HG02642 (cell line): ENCODE measurements around the gene COMMD9.
"Not testable (repeated sequence)": the region's sequence is repeated elsewhere in the genome, so short reads cannot be mapped to it uniquely, and the experiment has no call there.

Source experiments
- ATAC-seq: cut with Tn5 transposase; IDR thresholded peaks from one replicate; pipeline ENCODE4 v1.9.1; 2021; ENCODE audit warnings: mild to moderate bottlenecking; ENCODE audit not compliant: unreplicated experiment, poor library complexity

The COMMD9 gene

GRCh38 chr11:36289226-36289852 lies at the start of gene COMMD9:
Gene COMMD9 (minus strand): TSS chr11:36289424. CDS start chr11:36289412, 12 bp downstream.
- peak; percentile 100 for ATAC-seq

- peak; percentile 56 for ATAC-seq
Measured at GRCh38 chr11:36333897-36334296, 44.7 kb upstream of the COMMD9 start.

DNA sequence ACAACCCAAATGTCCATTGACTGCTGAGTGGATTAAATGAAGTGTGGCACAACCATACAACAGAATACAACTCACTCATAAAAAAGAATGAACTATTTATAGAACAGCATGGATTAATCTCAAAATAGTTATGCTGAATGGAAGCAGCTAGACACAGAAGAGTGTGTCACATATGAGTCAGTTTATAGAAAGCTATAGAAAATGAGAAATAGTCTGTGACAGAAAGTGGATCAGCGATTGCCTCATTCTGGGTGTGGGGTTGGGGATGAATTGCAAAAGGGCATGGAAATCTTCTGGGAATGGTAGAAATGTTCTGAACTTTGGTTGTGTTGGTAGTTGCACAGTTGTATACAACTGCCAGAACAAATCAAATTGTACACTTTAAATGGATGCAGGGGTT lies 44.2 kb upstream of the COMMD9 start:
- no peak for ATAC-seq

- no peak for ATAC-seq
Measured at GRCh38 chr11:36330411-36330810, 41.2 kb upstream of the COMMD9 start.

GRCh38 chr11:36328966-36329673 lies 39.9 kb upstream of the COMMD9 start:
- no peak for ATAC-seq

DNA sequence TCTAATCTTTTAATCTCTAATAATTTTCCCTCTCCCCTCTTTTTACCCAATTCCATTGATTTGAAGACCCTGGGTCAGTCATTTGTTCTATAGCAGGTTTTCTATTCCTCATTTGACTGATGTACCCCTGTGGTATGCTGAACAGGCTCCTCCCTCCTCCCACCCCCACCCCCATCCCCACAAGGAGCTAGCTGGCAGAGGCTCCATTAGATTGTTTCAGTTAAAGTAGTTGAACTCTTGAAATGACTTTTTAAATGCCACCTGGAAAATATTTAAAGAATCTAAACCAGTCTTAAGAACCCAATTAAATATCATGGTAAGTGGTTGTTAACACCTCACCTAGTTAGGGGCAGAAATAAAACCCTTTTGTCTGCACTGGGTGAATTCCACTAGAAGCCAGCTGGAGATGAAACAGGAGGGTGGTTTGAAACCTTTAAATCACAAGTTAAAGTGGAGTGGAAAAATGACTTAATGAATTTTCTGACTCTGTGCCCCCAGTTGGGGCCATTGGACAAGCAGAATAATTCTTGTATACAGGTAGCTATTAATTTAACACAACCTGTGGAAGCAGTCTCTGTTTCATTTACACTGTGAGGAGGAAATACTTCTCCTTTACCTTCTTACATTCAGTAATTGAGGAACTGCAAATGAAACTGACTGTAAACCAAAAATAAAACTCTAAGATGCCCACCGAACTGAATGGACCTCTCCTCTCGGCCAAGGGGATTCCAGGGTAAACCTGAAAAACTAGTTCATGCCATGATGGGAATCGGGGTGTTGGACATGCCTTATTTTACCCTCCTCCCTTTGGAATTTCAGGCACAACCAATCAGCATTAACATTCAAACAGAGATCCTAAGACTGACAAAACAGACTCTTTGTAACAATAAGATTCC lies 37.5 kb upstream of the COMMD9 start:
- no peak for ATAC-seq

GRCh38 chr11:36325403-36325802 lies 36.2 kb upstream of the COMMD9 start:
- not testable (repeated sequence) for ATAC-seq

- not testable (repeated sequence) for ATAC-seq
Measured at GRCh38 chr11:36324956-36325355, 35.7 kb upstream of the COMMD9 start.

DNA sequence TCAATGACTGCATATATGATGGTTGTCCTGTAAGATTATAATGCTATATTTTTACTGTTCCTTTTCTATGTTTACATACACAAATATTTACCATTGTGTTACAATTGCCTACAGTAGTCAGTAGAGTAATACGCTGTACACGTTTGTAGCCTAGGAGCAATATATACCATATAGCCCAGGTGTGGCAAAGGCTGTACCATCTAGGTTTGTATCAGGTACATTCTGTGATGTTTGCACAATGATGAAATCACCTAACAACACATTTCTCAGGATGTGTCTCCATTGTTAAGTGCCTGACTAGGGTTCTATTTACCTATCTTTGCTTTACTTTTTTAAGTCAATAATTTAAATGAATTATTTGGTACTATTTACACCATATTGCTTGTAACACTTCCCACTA lies 28.8 kb upstream of the COMMD9 start:
- no peak for ATAC-seq

DNA sequence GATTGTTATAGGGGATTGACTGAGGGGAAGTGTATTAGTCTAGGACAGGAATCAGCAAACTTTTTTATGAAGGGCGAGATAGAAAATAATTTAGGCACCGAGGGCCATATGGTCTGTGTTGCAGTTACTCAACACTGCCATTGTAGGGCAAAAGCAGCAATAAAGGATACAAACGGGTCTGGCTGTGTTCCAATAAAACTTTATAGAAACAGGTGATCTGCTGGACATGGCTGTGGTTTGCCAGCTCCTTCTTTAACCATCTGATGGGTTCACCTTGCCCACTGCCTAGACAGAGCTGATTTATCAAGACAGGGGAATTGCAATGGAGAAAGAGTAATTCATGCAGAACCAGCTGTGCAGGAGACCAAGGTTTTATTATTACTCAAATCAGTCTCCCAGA lies 26.8 kb upstream of the COMMD9 start:
- no peak for ATAC-seq

- no peak for ATAC-seq
Measured at GRCh38 chr11:36314434-36314767, 25.2 kb upstream of the COMMD9 start.

DNA sequence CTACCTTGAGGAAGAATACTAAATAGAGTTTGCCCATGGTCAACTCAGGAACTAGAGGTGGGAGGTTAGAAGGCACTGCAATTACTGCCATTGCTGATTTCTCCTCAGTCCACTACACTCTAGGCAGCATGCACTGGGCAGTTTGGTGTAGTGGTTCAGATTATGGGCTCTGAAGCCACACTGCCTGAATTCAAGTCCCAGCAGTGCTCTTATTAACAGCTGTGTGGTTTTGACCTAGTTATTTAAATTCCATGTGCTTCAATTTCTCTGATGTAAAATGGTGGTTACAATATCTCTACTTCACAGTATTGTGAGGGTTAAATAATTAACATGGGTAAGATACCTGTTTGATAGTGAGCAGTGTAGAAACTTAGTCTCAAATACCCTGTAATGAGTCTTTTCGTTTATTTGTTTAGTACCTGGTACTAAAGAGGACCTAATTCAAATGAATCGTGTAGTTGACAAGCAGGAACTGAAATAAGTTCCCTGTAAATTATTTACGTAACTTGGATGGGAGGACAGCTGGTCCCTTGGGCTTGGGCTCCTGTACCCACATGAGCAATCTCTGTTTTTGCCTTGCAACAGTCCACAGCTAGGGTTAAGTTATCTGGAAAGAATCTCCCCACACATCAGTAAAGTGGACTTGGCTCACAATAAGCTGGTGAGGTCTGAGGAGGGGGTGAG lies 24.7 kb upstream of the COMMD9 start:
- ATAC-seq: peak; percentile 53

DNA sequence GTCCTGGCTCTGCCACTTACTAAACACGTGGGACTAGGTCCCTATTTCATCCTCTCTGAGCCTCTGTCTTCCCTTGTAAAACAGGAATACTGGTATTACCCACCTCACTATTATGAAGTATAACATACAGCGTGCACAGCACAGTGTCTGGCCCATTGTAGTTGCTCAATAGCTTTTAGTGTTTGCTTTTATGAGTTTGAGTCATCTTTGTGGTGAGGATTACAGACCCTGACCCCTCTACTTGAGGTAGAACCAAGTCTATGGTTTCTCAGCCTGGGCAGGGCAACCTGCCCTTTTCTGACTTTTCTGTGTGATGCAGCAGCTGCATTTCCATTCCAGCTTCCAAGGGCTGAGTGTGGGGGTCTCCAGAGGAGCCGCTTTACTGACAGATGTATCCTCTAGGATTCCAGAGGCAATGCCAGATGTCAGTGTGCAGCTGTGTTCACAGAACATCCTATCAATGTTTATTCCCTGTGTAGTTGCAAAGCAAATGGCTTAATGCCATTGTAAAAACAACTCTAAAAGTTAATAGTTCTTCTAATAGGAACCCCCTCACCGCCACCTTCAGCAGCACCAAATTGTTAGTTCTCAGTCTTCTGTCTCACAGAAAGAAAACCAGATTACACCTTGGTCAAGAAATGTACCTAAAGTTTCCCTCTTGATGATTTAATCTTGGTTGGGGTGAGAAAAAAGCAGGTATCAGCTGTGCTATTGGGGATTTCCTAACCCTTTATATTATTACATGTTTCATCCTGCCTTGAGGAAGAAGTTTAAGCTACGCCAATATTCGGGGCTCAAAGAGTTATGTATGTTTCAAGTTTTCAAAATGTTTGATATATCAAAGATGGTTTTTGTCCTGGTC lies 23.6 kb upstream of the COMMD9 start:
- no peak for ATAC-seq

GRCh38 chr11:36311926-36312595 lies 22.8 kb upstream of the COMMD9 start:
- no peak for ATAC-seq

GRCh38 chr11:36309779-36310178 lies 20.6 kb upstream of the COMMD9 start:
- ATAC-seq: no peak

- no peak for ATAC-seq
Measured at GRCh38 chr11:36308577-36308976, 19.4 kb upstream of the COMMD9 start.

- ATAC-seq: no peak
Measured at GRCh38 chr11:36306888-36307287, 17.7 kb upstream of the COMMD9 start.

DNA sequence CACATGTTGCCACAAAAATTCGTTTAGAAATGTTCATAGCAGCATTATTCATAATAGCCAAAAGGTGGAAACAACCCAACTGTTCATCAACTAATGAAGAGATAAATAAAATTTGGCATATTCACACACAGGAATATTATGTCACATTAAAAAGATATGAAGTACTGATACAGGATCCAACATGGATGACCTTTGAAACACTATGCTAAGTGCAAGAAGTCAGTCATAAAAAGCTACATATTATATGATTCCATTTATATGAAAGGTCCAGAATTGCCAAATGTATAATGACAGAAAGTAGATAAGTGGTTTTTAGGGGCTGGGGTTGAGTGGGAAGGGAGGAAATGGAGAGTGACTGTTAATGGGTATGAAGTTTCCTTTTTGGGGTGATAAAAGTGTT lies 15.8 kb upstream of the COMMD9 start:
- ATAC-seq: no peak

DNA sequence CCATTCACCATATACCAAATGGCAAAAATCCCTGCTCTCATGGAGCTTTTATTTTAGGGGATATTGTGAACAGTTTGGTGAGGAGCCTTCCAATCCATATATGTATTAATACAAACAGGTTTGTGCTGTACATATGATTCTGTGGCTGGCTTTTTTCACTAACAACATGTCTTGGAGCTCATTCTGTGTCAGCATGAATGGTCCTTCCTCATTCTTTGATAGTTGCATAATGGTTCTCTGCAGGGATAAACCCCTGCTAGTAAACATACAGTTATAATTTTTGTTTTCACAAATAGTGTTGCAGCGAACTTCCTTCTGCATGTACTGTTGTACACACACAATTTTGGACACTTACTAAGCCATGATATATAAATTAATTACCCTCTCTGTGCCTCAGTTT lies 15.1 kb upstream of the COMMD9 start:
- ATAC-seq: no peak
